Dedifferentiated amniotic fluid mesenchymal stem cell (primary cell): Measurements from ENCODE around the gene NOC4L.

Source experiments
- DNase-seq: peaks from one replicate; pipeline ENCODE4 v3.0.0-alpha.2; 2016; ENCODE audit errors: extremely low spot score

The NOC4L gene

GRCh38 chr12:132170094-132170636 lies 25.9 kb downstream of the NOC4L start:
- no peak for DNase-seq

DNA sequence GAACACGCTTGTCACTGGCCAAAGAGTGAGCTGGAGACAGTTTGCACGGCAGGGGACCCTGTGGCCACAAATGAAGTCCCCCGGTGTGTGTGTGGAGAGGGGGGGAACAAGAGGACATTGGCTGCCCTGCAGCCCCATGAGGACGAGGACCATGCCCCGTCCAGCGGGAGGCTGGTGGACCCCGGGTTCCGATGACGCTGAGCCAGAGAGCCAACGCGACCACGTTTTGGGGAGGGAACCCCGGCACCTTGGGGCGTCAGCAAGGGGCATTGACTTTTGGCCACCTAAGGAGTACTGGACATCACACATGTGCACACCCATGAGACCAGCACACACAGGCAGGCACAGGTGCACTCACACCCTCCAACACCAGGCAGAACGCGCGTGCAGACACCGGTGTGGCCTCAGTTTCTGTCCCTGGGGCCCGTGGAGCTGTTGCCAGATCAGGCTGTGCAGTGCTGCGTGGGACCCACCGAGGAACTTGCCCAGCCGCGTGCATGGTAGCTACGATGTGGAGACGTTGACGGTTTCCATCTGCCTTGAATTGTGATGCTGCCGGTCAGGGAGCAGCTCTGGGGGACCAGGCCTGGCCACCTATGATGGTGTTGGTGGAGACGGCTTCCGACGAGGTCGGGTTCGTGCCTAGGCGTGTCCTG lies 26.5 kb downstream of the NOC4L start:
- no peak for DNase-seq

DNA sequence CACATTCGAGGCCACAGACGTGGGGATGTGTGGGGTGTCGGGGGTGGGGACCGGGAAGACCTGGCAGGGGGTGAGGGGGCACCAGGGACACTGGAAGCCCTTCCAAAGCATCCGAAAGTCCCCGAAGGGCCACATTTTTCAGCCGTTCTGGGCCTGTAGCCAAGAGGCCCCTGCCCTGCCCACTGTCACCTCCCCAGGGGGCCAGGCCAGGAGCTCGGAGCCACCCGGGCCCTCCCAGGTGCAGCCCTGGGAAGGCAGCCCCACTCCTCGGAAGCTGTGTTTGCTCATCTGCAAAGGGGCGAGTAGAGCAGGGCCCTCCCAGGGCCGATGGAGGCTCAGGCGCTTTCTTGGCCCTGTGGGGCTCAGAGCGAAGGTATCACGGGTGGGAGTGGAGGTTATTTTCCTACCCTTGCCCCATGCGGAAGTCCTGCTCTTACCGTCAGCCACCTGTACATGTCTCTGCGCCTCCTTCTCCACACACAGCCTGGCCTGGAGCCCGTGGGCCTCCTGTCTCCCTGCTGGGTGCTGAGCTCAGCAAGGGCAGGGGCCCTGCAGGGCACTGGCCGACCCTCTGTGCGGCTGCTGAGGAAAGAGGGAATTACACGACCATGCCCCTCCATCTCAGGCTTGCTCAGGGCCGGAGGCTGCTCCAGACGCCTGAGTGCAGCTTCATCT lies 27.2 kb downstream of the NOC4L start:
- no peak for DNase-seq

- DNase-seq = no peak
Observed at GRCh38 chr12:132171968-132172521, 27.8 kb downstream of the NOC4L start.

DNA sequence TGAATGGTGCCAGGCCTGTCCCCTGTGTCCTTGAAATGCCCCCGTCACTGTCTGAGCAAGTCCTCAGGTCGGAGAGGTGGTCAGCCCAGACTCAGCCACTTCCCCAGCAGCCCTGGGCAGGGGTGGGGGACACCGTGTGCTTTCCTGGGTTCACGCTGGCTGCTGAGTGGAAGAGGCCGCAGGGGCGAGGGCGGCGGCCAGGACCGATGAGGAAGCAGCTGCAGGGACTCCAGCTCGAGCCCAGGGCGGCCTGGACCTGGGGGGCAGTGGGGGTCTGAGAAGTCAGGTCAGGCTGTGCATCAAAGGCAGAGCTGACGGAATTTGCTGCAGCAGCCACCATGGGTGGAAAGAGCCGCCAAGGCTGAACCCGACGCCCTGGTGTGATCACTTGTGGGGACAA lies 28.4 kb downstream of the NOC4L start:
- no peak for DNase-seq

GRCh38 chr12:132173135-132174014 lies 29.1 kb downstream of the NOC4L start:
- DNase-seq = no peak

DNA sequence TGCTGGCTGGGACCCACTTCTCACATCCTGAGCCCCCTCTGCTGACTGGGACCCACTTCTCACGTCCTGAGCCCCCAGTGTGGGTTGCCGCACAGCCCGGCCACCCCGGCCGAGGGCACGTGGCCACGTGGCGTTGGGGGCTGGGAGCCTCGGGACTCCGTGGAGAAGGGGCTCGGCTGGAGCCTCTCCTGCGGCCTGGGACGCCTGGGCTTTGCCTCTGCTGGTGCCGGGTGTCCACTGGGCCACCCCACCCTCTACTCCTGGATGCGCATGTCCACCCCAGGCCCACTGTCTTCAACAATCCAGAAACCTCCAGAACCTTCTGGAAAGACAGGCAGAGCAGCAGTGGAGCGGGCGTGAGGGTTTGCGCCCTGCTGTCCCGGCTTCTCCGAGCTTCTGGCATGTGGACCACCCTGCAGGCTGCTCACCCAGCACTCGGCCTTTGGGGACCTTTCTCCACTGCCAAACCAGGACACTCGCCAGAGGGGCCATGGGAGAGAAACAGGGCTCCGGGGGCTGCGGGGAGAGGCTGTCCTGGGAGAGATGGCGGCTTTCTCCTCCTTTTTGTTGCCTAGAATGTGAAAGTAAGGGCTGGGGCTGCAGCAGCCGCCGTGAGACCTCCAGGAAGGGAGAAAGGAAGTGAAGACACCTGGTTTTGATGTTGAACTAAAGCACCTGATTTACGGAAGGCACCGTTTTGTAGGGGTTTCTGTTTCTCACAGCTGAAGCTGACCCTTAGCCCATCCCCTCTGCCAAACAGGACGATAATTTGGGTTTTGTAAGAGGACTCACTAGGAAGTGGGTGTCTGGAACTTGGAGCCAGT lies 30.0 kb downstream of the NOC4L start:
- no peak for DNase-seq

DNA sequence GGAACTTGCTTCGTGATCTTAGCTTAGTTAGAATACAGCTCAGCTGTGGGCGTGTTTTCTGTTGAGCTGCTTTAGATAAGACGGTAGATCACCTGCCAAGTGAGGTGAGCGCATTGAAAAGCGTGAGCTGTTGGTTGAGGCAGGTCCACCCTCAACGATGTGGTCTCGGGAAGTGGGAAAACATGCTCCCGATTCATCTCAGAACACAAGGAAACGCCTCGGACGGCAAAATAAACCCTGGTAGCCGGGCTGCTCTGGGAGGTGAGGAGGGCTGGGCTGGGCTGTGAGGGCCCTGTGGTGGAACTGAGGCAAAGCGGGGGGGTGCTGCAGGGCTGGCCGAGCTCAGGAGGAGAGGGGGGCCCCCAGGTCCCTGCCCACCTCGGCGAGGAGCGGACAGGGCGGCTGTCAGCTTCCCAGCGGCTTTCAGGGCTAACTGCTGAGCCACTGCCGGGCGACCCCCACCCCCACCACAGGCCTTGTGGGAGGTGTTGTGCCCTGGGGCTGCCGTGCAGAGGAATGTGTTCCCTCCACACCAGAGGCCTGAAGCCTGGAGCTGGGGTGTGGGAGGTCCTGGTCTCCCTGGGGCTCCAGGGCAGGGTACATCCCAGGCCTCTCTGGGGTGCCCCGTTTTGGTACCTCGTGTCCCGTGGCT lies 30.7 kb downstream of the NOC4L start:
- DNase-seq = no peak

DNA sequence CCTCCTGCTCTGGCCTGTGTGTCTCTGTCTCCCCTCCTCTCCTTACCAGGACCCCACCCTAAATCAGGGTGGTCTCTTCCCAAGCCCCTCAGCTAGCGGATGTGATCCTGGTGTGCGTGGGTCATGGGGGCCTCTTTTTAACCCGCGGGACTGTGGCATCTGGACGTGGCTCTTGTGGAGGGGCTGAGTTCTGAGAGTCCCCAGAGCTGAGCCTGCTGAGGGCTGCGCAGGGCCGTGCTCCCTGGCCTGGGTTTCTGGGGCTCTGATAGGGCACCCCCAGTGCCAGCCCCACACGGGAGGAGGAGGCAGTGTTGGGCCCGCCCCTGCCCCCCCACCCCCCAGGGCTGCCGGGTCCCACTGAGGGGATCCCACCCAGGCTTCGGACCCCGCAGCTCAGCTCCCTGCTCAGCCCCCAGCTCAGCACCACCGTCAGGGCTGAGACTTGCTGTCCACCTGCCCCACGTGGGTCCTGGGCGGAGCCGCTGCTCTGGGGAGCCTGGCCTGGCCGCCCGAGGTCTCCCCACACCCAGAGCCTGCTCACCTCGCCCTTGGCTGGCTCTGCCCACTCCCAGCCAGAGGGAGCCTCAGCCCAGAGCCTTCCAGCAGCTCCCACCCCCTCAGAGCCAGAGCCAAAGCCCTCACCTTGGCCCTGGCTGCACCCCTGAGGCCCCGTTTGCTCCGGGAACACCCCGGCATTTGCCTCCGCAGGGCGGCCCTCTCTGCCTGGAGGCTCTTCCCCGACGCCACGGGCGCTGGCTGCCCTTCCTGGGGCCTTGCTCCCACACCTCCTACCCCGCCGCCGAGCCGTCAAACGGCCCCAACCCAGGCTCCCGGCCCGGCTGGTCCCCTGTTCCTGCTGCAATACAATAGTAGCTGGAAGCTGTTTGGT lies 31.5 kb downstream of the NOC4L start:
- no peak for DNase-seq

DNA sequence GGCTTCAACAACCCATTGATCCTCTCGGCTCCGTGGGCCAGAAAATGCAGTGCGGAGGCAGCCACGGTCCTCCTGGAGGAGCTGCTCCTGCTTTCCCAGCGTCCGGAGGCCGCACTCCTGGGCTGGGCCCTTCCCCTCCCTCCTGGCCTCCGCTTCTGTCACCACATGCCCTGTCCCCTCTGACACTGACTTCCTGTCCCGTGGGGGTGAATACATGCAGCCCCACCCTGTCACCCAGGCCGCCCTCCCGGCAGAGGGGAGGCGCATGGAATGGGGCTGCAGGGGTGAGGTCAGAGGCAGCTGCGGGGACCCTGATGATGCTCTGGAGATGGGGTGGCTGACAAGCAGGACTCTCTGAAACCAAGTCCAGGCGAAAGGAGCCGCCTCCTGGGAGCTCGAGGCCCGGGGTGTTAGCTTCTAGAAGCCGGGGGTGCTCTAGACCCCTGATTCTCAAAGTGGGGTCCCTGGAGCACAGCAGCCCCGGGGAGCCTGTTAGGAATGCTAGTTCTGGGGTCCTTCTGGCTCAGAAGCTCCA lies 32.2 kb downstream of the NOC4L start:
- no peak for DNase-seq

GRCh38 chr12:132176920-132177551 lies 32.8 kb downstream of the NOC4L start:
- no peak for DNase-seq

DNA sequence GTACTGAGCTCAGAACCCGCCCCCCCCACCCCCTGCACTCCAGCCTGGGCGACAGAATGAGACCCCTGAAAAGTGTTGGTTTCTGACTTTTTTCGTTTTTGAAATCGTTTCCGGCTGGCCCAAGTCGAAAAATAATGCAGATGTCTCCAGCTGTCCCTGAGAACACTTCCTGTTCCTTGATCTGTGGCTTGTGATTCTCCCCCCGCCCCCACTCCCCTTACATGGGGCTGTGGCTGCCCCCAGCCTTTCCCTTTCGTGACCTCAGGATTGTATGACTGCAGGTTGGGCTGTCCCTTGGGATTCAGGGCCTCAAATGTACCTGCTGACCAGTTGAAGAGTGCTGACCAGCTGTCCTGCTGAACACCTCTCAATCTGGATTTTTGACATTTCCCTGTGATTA lies 34.1 kb downstream of the NOC4L start:
- no peak for DNase-seq

GRCh38 chr12:132178801-132179401 lies 34.6 kb downstream of the NOC4L start:
- no peak for DNase-seq

- no peak for DNase-seq
Observed at GRCh38 chr12:132179431-132180362, 35.4 kb downstream of the NOC4L start.

- no peak for DNase-seq
Observed at GRCh38 chr12:132180648-132181546, 36.6 kb downstream of the NOC4L start.

GRCh38 chr12:132181570-132182200 lies 37.4 kb downstream of the NOC4L start:
- DNase-seq = no peak
